OCI-LY7 (cell line): ENCODE data around the gene PPM1L. TPM values are rescaled to one million over a fixed set of nuclear protein-coding genes. Genes with fewer than 3 reads are reported as not detected.

ENCODE experiments used
- BruUV-seq: library from RNA; stranded (reverse); fragments of 400-500 nt; replicated peaks from 2 replicates; lab custom pipeline; 2021; lab: Mats Ljungman, UMichigan
- CTCF ChIA-PET: fragments of 300-600 bp; sonication (Branson Sonifier 250); formaldehyde crosslinking; loops from one replicate; lab custom pipeline; 2022; ENCODE audit warnings: antibody characterized with exemption; ENCODE audit not compliant: unreplicated experiment; lab: Charles Lee
- POLR2A ChIA-PET: fragments of 300-600 bp; sonication (Branson Sonifier 250); formaldehyde crosslinking; loops from one replicate; lab custom pipeline; 2022; ENCODE audit warnings: antibody characterized with exemption; lab: Charles Lee
- DNase-seq: peaks from one replicate; pipeline ENCODE4 v3.0.0-alpha.2; 2015; ENCODE audit warnings: low spot score
- H2AFZ ChIP-seq: fragments of 200-600 bp; sonication (generic), shearing (Covaris generic); 2 replicates; pipeline ENCODE4 v1.6.1; 2014; ENCODE audit warnings: mild to moderate bottlenecking, antibody characterized with exemption, low read length, moderate library complexity
- H3K27ac ChIP-seq: fragments of 200-600 bp; sonication (generic); 2 replicates; pipeline ENCODE4 v1.5.1; 2014; ENCODE audit warnings: mixed run types, low read depth, mild to moderate bottlenecking, moderate library complexity, low read length, inconsistent platforms; ENCODE audit not compliant: poor library complexity, severe bottlenecking
- H3K36me3 ChIP-seq: fragments of 200-600 bp; sonication (generic); 2 replicates; pipeline ENCODE4 v1.6.1; 2014; ENCODE audit warnings: mild to moderate bottlenecking, antibody characterized with exemption, low read length, moderate library complexity, mixed read lengths; ENCODE audit not compliant: insufficient read depth
- H3K4me1 ChIP-seq: fragments of 200-600 bp; sonication (generic); 2 replicates; pipeline ENCODE4 v1.5.1; 2014; ENCODE audit warnings: mild to moderate bottlenecking, low read length; ENCODE audit not compliant: insufficient read depth, poor library complexity, severe bottlenecking
- H3K4me2 ChIP-seq: fragments of 200-600 bp; sonication (generic); 2 replicates; pipeline ENCODE4 v1.6.1; 2014; ENCODE audit warnings: mild to moderate bottlenecking, low read length
- H3K4me3 ChIP-seq: fragments of 200-600 bp; sonication (generic); 2 replicates; pipeline ENCODE4 v1.5.1; 2014; ENCODE audit warnings: mild to moderate bottlenecking, low read depth, low read length; ENCODE audit not compliant: poor library complexity, severe bottlenecking
- H3K79me2 ChIP-seq: fragments of 200-600 bp; sonication (generic); 2 replicates; pipeline ENCODE4 v1.6.1; 2016; ENCODE audit warnings: low read depth, mild to moderate bottlenecking, low read length, moderate library complexity, mixed read lengths; ENCODE audit not compliant: insufficient read depth
- H3K9me2 ChIP-seq: fragments of 200-600 bp; sonication (generic); 2 replicates; pipeline ENCODE4 v1.6.1; 2016; ENCODE audit warnings: mild to moderate bottlenecking, low read length, mixed read lengths; ENCODE audit not compliant: insufficient read depth
- H3K9me3 ChIP-seq: fragments of 200-600 bp; sonication (generic); 2 replicates; pipeline ENCODE4 v1.6.1; 2014; ENCODE audit warnings: mild to moderate bottlenecking, mixed run types, low read length, mixed read lengths
- H4K20me1 ChIP-seq: fragments of 200-600 bp; sonication (generic); 2 replicates; pipeline ENCODE4 v1.6.1; 2014; ENCODE audit warnings: mild to moderate bottlenecking, antibody characterized with exemption, low read length, moderate library complexity, mixed read lengths; ENCODE audit not compliant: insufficient read depth
- CTCF ChIP-seq: fragments of 200-600 bp; sonication (generic); conservative IDR thresholded peaks from 2 replicates; pipeline ENCODE4 v1.5.1; 2014; ENCODE audit warnings: mild to moderate bottlenecking, antibody characterized with exemption, low read length, moderate library complexity, mixed read lengths
- EZH2phosphoT487 ChIP-seq: fragments of 200-600 bp; sonication (generic); IDR thresholded peaks from 2 replicates; pipeline ENCODE4 v1.6.1; 2018; ENCODE audit warnings: low read depth, borderline replicate concordance, mild to moderate bottlenecking, mixed run types, antibody characterized with exemption, low read length, moderate library complexity, mixed read lengths
- intact Hi-C: fragments of 100-400 bp; cut with micrococcal nuclease; formaldehyde crosslinking; loops from one replicate; pipeline ENCODE4 v1.10.0; 2022; ENCODE audit not compliant: unreplicated experiment
- total RNA-seq, 2 experiments: library from RNA; depleted of rRNA in 1 of 2; stranded (reverse); fragments of >200 nt in 1 of 2; shearing (Covaris generic) in 1 of 2; gene quantifications; 2 replicates each; pipeline ENCODE4 v1.2.3, GENCODE V29; 2014 to 2022

Gene PPM1L
- total RNA-seq, 2 experiments from 2014 or later, result 10.3 to 14.7 TPM

GRCh38 chr3:161104561-161105551, 348.8 kb downstream of the PPM1L start, which contains the start of gene B3GALNT1:
B3GALNT1 (minus strand) TSS chr3:161105349; CDS start chr3:161086754, 18,595 bp downstream.
- H3K9me2 ChIP-seq, result no peaks in the 10 kb centered on the region
- no peak within 1 kb of the TSS for H3K4me3 ChIP-seq
- no peaks in the 10 kb centered on the region for H4K20me1 ChIP-seq
- H3K27ac ChIP-seq, result no peak within 1 kb of the TSS
- no peaks in the 10 kb centered on the region for H3K4me1 ChIP-seq
- no peaks in the 10 kb centered on the region for H3K9me3 ChIP-seq
- POLR2A ChIA-PET, result no interaction called here
- BruUV-seq, result no TSS peak
- H3K4me2 ChIP-seq, result no peak within 1 kb of the TSS
- CTCF ChIA-PET, result no interaction called here
- H2AFZ ChIP-seq, result no peak within 1 kb of the TSS
- H3K36me3 ChIP-seq, result no peaks in the 10 kb centered on the region
- DNase-seq, result no peak
- no peak for TF ChIP-seq EZH2phosphoT487
- no peak for TF ChIP-seq CTCF
- intact Hi-C loops, result no loop called here
- H3K79me2 ChIP-seq, result no peaks in the 10 kb centered on the region

DNA sequence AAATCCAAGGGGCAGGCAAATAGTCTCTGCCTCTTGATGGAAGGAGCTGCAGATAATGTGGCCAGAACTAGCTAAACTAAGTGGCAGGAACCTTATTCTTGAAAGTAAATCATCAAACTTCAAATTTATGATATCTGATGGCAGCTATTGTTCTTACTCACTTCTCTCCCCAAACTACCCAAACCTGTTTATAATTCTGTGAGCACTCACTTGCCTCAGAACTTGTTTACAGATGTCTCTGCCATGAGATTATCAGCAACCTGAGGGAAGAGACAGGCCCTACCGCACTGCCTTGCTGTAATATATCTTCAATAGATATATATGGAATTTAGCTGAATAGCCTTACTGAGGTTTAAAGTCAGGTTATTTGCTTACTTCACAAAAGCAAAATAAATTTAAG, 351.3 kb downstream of the PPM1L start:
- H3K9me2 ChIP-seq, result no peaks in the 10 kb centered on the region
- BruUV-seq, result no TSS peak
- no peak overlapping the region for H2AFZ ChIP-seq
- ChIA-PET CTCF (no interaction called here), POLR2A (interaction anchor here (0.6 to 0.8 kb wide), 3 partner anchors 118 to 150 kb away, joined by 3 read pairs; no protein-coding TSS in a partner anchor)
- H3K27ac ChIP-seq, result no peak overlapping the region
- intact Hi-C loops, result no loop called here
- no peak overlapping the region for H3K4me3 ChIP-seq
- DNase-seq, result no peak
- no peaks in the 10 kb centered on the region for H3K4me1 ChIP-seq
- H3K79me2 ChIP-seq, result no peaks in the 10 kb centered on the region
- TF ChIP-seq EZH2phosphoT487 (no peak), CTCF (no peak)
- H3K36me3 ChIP-seq, result no peaks in the 10 kb centered on the region
- no peak overlapping the region for H3K4me2 ChIP-seq
- no peaks in the 10 kb centered on the region for H3K9me3 ChIP-seq
- no peaks in the 10 kb centered on the region for H4K20me1 ChIP-seq
